ENCODE data around the gene OR1F1.

DNA sequence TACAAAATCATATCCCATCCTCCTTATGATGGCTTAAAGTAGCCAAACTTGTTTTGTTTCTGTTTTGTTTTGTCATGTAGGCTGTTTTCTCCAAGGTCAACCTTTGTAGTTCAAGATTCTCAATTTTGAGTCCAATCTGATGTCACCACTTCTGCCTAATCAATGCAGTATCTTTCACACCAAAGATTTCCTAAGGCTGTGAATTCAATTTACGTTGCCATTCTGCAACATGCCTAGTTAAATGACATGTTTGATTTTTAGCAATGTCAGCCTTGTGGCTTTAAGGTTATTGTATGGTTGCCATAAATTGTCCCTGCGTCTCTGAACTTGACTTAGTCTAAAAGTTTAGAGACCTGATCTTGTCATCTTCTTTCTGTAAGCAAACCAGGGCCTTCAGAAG lies 32.8 kb upstream of the OR1F1 start:
- TF ChIP-seq, protein P1, sequence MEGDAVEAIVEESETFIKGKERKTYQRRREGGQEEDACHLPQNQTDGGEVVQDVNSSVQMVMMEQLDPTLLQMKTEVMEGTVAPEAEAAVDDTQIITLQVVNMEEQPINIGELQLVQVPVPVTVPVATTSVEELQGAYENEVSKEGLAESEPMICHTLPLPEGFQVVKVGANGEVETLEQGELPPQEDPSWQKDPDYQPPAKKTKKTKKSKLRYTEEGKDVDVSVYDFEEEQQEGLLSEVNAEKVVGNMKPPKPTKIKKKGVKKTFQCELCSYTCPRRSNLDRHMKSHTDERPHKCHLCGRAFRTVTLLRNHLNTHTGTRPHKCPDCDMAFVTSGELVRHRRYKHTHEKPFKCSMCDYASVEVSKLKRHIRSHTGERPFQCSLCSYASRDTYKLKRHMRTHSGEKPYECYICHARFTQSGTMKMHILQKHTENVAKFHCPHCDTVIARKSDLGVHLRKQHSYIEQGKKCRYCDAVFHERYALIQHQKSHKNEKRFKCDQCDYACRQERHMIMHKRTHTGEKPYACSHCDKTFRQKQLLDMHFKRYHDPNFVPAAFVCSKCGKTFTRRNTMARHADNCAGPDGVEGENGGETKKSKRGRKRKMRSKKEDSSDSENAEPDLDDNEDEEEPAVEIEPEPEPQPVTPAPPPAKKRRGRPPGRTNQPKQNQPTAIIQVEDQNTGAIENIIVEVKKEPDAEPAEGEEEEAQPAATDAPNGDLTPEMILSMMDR (IDR thresholded peaks at IDR 0.05 in 4 of 5, conservative IDR thresholded peaks at IDR 0.05 in 1 of 5) = no peak
- TF ChIP-seq POLR2A (IDR thresholded peaks at IDR 0.05) = no peak
